Erythroblast (primary cell): ENCODE data around the gene GBF1.

Experiments
- GATA1 ChIP-seq: IDR thresholded peaks from 2 replicates; pipeline ENCODE4 v1.6.1; 2011; ENCODE audit warnings: low read depth, mild to moderate bottlenecking, control low read depth, low read length, moderate library complexity
- POLR2A ChIP-seq: IDR thresholded peaks from 2 replicates; pipeline ENCODE4 v1.6.1; 2011; ENCODE audit warnings: mild to moderate bottlenecking, low read length

DNA sequence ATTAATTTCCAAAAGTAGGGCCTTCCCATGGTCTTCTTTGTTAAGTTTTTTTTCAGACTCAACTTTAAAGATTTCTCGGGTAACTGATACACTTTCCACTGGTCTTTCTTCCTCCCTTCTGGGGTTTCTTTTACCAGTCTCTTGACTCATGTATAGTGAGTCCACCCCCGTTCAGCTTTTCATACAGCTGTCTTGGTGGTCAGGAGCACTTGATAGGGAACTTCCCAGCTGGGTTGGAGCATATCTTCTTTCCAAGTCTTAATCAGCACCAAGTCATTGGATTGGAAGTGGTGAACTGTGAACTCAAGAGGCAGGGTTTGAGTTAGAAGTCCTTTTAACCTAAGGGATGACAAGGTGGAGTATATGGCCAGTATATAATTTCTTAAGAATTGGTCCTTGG lies 48.4 kb upstream of the GBF1 start:
- TF ChIP-seq POLR2A: no peak
- no peak for TF ChIP-seq GATA1
